Mesendoderm (in vitro differentiated cells): Measurements from ENCODE around the gene PXYLP1.
A peak's percentile ranks its signal among the peaks of the same experiment; 100 is the strongest.
"Not testable (repeated sequence)": the region's sequence is repeated elsewhere in the genome, so short reads cannot be mapped to it uniquely, and the experiment has no call there.

ENCODE experiments used
- DNase-seq: peaks from one replicate; pipeline ENCODE4 v3.0.0; 2013
- H2AK5ac ChIP-seq: 2 replicates; pipeline ENCODE4 v1.6.1; 2013; ENCODE audit warnings: low read length, inconsistent platforms
- H2BK120ac ChIP-seq: 2 replicates; pipeline ENCODE4 v1.6.1; 2013; ENCODE audit warnings: low read depth, mild to moderate bottlenecking, low read length, moderate library complexity, mixed read lengths
- H2BK15ac ChIP-seq: replicated peaks from 2 replicates; pipeline ENCODE4 v1.6.1; 2013; ENCODE audit warnings: low read depth, mild to moderate bottlenecking, moderate library complexity
- H2BK5ac ChIP-seq: 2 replicates; pipeline ENCODE4 v1.6.1; 2013; ENCODE audit warnings: low read length, inconsistent platforms
- H3K18ac ChIP-seq: 2 replicates; pipeline ENCODE4 v1.6.1; 2013; ENCODE audit warnings: mild to moderate bottlenecking, low read length, mixed read lengths
- H3K23ac ChIP-seq: one replicate; pipeline ENCODE4 v1.6.1; 2013; ENCODE audit warnings: low read length
- H3K27ac ChIP-seq: 2 replicates; pipeline ENCODE4 v1.5.1; 2013; ENCODE audit warnings: low read depth, mild to moderate bottlenecking, inconsistent platforms, low read length, moderate library complexity
- H3K27me3 ChIP-seq: 2 replicates; pipeline ENCODE4 v1.6.1; 2013; ENCODE audit warnings: low read length, control low read depth, mild to moderate bottlenecking, inconsistent platforms; ENCODE audit not compliant: insufficient read depth, poor library complexity
- H3K36me3 ChIP-seq: 2 replicates; pipeline ENCODE4 v1.6.1; 2013; ENCODE audit warnings: low read length, inconsistent platforms; ENCODE audit not compliant: control insufficient read depth, insufficient read depth
- H3K4ac ChIP-seq: one replicate; pipeline ENCODE4 v1.6.1; 2013; ENCODE audit warnings: low read depth, mild to moderate bottlenecking, low read length, moderate library complexity
- H3K4me1 ChIP-seq: 2 replicates; pipeline ENCODE4 v1.6.1; 2013; ENCODE audit warnings: low read depth, low read length, inconsistent platforms; ENCODE audit not compliant: control insufficient read depth
- H3K4me2 ChIP-seq: 2 replicates; pipeline ENCODE4 v1.6.1; 2013; ENCODE audit warnings: low read length
- H3K4me3 ChIP-seq: 2 replicates; pipeline ENCODE4 v1.5.1; 2013; ENCODE audit warnings: mild to moderate bottlenecking, low read length
- H3K56ac ChIP-seq: one replicate; pipeline ENCODE4 v1.6.1; 2013; ENCODE audit warnings: low read length
- H3K79me1 ChIP-seq: 2 replicates; pipeline ENCODE4 v1.6.1; 2013; ENCODE audit warnings: low read length, inconsistent platforms
- H3K79me2 ChIP-seq: 2 replicates; pipeline ENCODE4 v1.6.1; 2013; ENCODE audit warnings: mild to moderate bottlenecking, low read length; ENCODE audit not compliant: control insufficient read depth, insufficient read depth
- H3K9ac ChIP-seq: 2 replicates; pipeline ENCODE4 v1.6.1; 2013; ENCODE audit warnings: low read length, inconsistent platforms
- H4K5ac ChIP-seq: one replicate; pipeline ENCODE4 v1.6.1; 2013; ENCODE audit warnings: low read length
- H4K8ac ChIP-seq: one replicate; pipeline ENCODE4 v1.6.1; 2013; ENCODE audit warnings: low read depth, mild to moderate bottlenecking, control low read depth, low read length, moderate library complexity
- WGBS: extraction: QIAGEN DNeasy Blood & Tissue Kit; methylation state at CpG from one replicate; pipeline ENCODE4 v1.1.7; 2013; ENCODE audit warnings: low lambda C conversion rate, missing lambda C conversion rate; ENCODE audit not compliant: insufficient coverage; ENCODE audit errors: extremely low coverage; 5-methylcytosine and 5-hydroxymethylcytosine counted together

PXYLP1 gene

DNA sequence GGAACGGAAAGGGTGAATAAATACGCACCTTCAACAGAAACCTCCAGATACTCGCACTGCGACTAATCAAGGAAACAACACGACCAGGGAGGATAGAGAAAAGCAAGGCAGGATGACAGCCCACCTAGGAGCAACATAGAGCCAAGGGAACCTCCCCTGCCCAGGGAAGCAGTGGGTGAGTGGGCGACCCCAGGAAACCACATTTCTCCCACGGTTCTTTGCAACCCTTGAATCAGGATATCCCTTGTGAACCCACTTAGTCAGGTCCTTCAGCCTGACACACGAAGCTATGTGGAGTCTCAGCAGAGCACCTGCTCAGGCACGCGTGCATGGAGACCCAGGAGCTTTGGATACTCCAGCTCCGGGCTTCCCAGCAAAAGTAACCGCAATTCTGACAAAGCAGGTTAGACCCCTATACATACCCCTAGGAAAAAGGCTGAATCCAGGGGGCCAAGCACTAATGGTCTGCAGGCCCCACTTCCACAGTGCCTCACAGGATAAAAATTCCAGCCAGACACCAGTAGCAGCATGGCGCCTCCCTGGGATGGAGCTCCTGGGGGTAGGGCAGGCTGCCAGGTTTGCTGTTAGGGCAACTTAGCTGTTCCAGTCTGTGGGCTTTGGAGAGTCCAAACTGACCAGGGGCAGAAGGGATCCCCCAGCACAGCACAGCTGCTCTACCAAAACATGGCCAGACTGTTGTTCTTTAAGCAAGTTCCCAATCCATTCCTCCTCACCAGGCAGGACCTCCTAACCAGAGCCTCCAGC is 38.4 kb upstream of the PXYLP1 start:
- H3K36me3 ChIP-seq, result no peaks in the 10 kb centered on the region
- H3K4me1 ChIP-seq, result no peaks in the 10 kb centered on the region
- no peak overlapping the region for H3K27ac ChIP-seq
- H2AK5ac ChIP-seq, result no peak overlapping the region
- no peak overlapping the region for H2BK120ac ChIP-seq
- no peak overlapping the region for H2BK15ac ChIP-seq
- no CpG with 5 or more reads among the region's 13 CpGs for WGBS
- H4K5ac ChIP-seq, result no peak overlapping the region
- no peak overlapping the region for H3K56ac ChIP-seq
- no peaks in the 10 kb centered on the region for H3K79me1 ChIP-seq
- no peak overlapping the region for H2BK5ac ChIP-seq
- H4K8ac ChIP-seq, result no peak overlapping the region
- no peak overlapping the region for H3K23ac ChIP-seq
- H3K4ac ChIP-seq, result no peak overlapping the region
- H3K18ac ChIP-seq, result no peak overlapping the region
- no peaks in the 10 kb centered on the region for H3K79me2 ChIP-seq
- DNase-seq, result no peak
- no peak overlapping the region for H3K9ac ChIP-seq
- H3K4me3 ChIP-seq, result no peak overlapping the region
- H3K4me2 ChIP-seq, result no peak overlapping the region
- H3K27me3 ChIP-seq, result no peaks in the 10 kb centered on the region

DNA sequence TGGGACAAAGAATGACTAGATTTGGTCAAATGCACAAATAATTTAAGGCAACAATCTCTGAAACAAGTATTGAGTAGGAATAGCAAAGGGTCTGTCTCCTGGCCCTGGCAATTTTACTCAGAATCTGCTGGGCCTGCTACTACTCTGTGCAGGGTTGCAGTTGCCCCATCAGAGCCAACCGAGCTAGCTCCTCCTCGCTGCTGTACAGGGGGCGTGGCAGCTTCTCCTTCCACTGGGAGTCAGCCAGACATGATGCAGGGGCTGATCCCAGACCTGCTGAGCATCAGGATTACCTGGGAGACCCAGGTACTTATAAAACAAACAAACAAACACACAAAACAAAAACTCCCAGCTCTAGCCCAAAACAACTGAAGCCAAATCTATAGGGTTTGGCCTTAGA is 30.5 kb upstream of the PXYLP1 start:
- H2BK120ac ChIP-seq, result no peak overlapping the region
- no peak for DNase-seq
- no peak overlapping the region for H4K8ac ChIP-seq
- H3K18ac ChIP-seq, result no peak overlapping the region
- H3K23ac ChIP-seq, result no peak overlapping the region
- no peaks in the 10 kb centered on the region for H3K36me3 ChIP-seq
- H3K27ac ChIP-seq, result no peak overlapping the region
- H3K79me1 ChIP-seq, result no peaks in the 10 kb centered on the region
- H3K4me1 ChIP-seq, result peaks cover 2% of the 10 kb centered on the region
- H2BK15ac ChIP-seq, result no peak overlapping the region
- H3K9ac ChIP-seq, result no peak overlapping the region
- H4K5ac ChIP-seq, result no peak overlapping the region
- no peak overlapping the region for H3K4me2 ChIP-seq
- no peaks in the 10 kb centered on the region for H3K27me3 ChIP-seq
- H3K56ac ChIP-seq, result no peak overlapping the region
- no peaks in the 10 kb centered on the region for H3K79me2 ChIP-seq
- H2BK5ac ChIP-seq, result no peak overlapping the region
- H3K4ac ChIP-seq, result no peak overlapping the region
- no CpG with 5 or more reads among the region's 3 CpGs for WGBS
- H2AK5ac ChIP-seq, result no peak overlapping the region
- H3K4me3 ChIP-seq, result no peak overlapping the region

DNA sequence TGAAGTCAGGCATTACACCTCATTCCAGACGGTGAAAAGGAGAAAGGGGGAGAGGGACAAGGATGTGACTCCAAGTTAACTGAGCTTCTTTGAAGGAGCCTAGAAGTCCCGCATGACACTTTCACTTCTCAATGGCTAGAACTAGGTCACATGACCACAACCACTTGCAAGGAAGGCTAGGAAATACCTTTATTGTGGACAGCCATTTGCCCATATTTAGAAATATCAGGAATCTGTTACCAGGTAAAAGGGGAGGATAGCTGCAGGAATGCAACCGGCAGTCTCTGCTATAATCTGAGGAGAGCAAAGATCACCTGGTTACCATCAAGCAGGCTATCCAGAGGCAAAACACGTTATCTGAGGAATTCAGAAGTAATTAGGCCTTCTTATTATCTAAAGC is 28.9 kb upstream of the PXYLP1 start:
- no peak overlapping the region for H3K56ac ChIP-seq
- WGBS, result no CpG with 5 or more reads among the region's 4 CpGs
- H3K4me1 ChIP-seq, result peaks cover 2% of the 10 kb centered on the region
- no peak overlapping the region for H3K27ac ChIP-seq
- H3K79me2 ChIP-seq, result no peaks in the 10 kb centered on the region
- H3K79me1 ChIP-seq, result no peaks in the 10 kb centered on the region
- H3K4ac ChIP-seq, result no peak overlapping the region
- H2AK5ac ChIP-seq, result no peak overlapping the region
- no peak overlapping the region for H3K4me3 ChIP-seq
- no peak overlapping the region for H4K5ac ChIP-seq
- H4K8ac ChIP-seq, result peak overlapping the region; percentile 16
- no peak overlapping the region for H2BK120ac ChIP-seq
- no peak overlapping the region for H3K23ac ChIP-seq
- H2BK15ac ChIP-seq, result no peak overlapping the region
- H3K4me2 ChIP-seq, result no peak overlapping the region
- no peak for DNase-seq
- H2BK5ac ChIP-seq, result no peak overlapping the region
- H3K36me3 ChIP-seq, result no peaks in the 10 kb centered on the region
- H3K27me3 ChIP-seq, result no peaks in the 10 kb centered on the region
- no peak overlapping the region for H3K18ac ChIP-seq
- no peak overlapping the region for H3K9ac ChIP-seq

DNA sequence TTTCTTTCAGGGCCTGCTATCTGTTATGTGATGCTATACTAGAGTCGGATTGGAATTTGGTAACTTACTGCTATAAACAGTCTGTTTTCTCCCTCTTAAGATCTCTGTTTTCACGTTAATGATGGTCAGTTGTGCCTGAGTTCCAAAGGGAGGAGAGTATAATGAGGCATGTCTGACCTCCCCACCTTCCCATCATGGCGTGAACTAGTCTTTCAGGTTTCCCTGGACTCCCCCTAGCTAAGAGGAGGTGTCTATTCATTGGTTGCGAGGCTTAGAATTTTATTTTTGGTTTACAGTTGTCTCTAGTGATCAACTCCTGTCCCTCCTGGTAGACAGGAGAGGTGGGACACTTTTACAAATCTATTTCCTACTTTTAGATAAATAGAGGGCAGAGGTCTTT is 27.8 kb upstream of the PXYLP1 start:
- no peak overlapping the region for H3K4ac ChIP-seq
- H3K56ac ChIP-seq, result no peak overlapping the region
- no peaks in the 10 kb centered on the region for H3K36me3 ChIP-seq
- no peaks in the 10 kb centered on the region for H3K79me1 ChIP-seq
- H3K79me2 ChIP-seq, result no peaks in the 10 kb centered on the region
- WGBS, result no CpG with 5 or more reads among the region's 4 CpGs
- no peak overlapping the region for H2BK15ac ChIP-seq
- H3K4me2 ChIP-seq, result no peak overlapping the region
- H3K23ac ChIP-seq, result no peak overlapping the region
- H3K18ac ChIP-seq, result no peak overlapping the region
- no peak overlapping the region for H3K27ac ChIP-seq
- peak overlapping the region; percentile 24 for H2AK5ac ChIP-seq
- no peak overlapping the region for H4K5ac ChIP-seq
- no peak overlapping the region for H2BK120ac ChIP-seq
- DNase-seq, result no peak
- no peak overlapping the region for H3K9ac ChIP-seq
- H2BK5ac ChIP-seq, result no peak overlapping the region
- peaks cover 2% of the 10 kb centered on the region for H3K4me1 ChIP-seq
- H3K27me3 ChIP-seq, result no peaks in the 10 kb centered on the region
- no peak overlapping the region for H3K4me3 ChIP-seq
- H4K8ac ChIP-seq, result no peak overlapping the region

DNA sequence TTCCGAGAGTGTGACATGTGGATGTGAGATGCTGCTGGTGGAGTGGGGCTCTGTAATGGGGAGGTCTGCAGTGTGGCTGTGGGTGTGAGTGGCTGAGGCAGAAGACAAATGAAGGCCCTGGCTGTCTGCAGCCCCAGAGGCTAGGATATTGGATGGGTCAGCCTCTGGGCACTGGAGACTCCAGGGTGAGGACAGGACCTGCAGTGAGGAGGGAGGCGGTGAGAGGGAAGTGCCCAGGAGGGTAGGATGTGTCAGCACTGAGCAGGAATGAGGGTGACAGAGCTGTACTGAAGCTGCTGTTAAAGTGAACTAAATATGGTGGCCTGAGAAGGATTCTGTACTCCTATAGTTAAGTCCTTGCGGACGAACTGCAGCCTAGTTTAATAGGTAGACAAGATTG is 27.3 kb upstream of the PXYLP1 start:
- Histone ChIP-seq H3K79me1 (no peaks in the 10 kb centered on the region), H3K4me2 (no peak overlapping the region), H2BK5ac (no peak overlapping the region), H3K9ac (no peak overlapping the region), H3K56ac (no peak overlapping the region), H3K23ac (no peak overlapping the region), H3K18ac (no peak overlapping the region), H3K27me3 (no peaks in the 10 kb centered on the region), H2BK120ac (no peak overlapping the region), H3K36me3 (no peaks in the 10 kb centered on the region), H3K27ac (no peak overlapping the region), H3K4ac (no peak overlapping the region), H2BK15ac (no peak overlapping the region), H3K4me1 (peaks cover 2% of the 10 kb centered on the region), H2AK5ac (no peak overlapping the region), H4K5ac (no peak overlapping the region), H4K8ac (no peak overlapping the region), H3K79me2 (no peaks in the 10 kb centered on the region), H3K4me3 (no peak overlapping the region)
- no CpG with 5 or more reads among the region's 4 CpGs for WGBS
- no peak for DNase-seq

DNA sequence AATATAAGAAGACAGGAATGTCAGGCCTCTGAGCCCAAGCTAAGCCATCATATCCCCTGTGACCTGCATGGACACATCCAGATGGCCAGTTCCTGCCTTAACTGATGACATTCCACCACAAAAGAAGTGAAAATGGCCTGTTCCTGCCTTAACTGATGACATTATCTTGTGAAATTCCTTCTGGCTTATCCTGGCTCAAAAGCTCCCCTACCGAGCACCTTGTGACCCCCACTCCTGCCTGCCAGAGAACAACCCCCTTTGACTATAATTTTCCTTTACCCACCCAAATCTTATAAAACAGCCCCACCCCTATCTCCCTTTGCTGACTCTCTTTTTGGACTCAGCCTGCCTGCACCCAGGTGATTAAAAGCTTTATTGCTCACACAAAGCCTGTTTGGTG is 20.3 kb upstream of the PXYLP1 start:
- not testable (repeated sequence) for H3K9ac ChIP-seq, H3K36me3 ChIP-seq, H3K23ac ChIP-seq, H3K79me1 ChIP-seq, H3K4me1 ChIP-seq, H3K4me2 ChIP-seq, H2AK5ac ChIP-seq, H3K4ac ChIP-seq, H3K4me3 ChIP-seq, H2BK5ac ChIP-seq, H3K18ac ChIP-seq, H4K5ac ChIP-seq, H4K8ac ChIP-seq, H3K27me3 ChIP-seq, H2BK120ac ChIP-seq, H2BK15ac ChIP-seq, H3K56ac ChIP-seq, H3K79me2 ChIP-seq, H3K27ac ChIP-seq
- WGBS, result no CpG with 5 or more reads among the region's 1 CpG
- DNase-seq, result peak; percentile 71
